GM18951 (cell line): Measurements from ENCODE around the gene BRAT1.

Experiments used
- POLR2A ChIP-seq: IDR thresholded peaks from 4 replicates; pipeline ENCODE4 v1.6.1; 2011; ENCODE audit warnings: mild to moderate bottlenecking; ENCODE audit not compliant: insufficient read length, insufficient read depth; ENCODE audit errors: extremely low read depth
- in situ Hi-C: fragments of 300-500 bp; cut with MboI; formaldehyde crosslinking; loops from one replicate; pipeline ENCODE4 v1.12.0; 2022; ENCODE audit warnings: low sequenced_read_pairs, mixed read lengths, inconsistent platforms; ENCODE audit not compliant: unreplicated experiment

The BRAT1 gene

GRCh38 chr7:2496375-2496774 is 58.9 kb downstream of the BRAT1 start:
- in situ Hi-C loops, result no loop called here
- TF ChIP-seq POLR2A, result no peak

GRCh38 chr7:2495418-2496299 is 59.7 kb downstream of the BRAT1 start:
- TF ChIP-seq POLR2A, result no peak
- in situ Hi-C loops, result no loop called here

- in situ Hi-C loops, result no loop called here
- no peak for TF ChIP-seq POLR2A
Measured at GRCh38 chr7:2494191-2495130, 60.9 kb downstream of the BRAT1 start.

- in situ Hi-C loops, result no loop called here
- no peak for TF ChIP-seq POLR2A
Measured at GRCh38 chr7:2493205-2494164, 61.8 kb downstream of the BRAT1 start.

GRCh38 chr7:2492038-2492437 is 63.3 kb downstream of the BRAT1 start:
- in situ Hi-C loops, result no loop called here
- TF ChIP-seq POLR2A, result no peak

- in situ Hi-C loops, result no loop called here
- TF ChIP-seq POLR2A, result no peak
Measured at GRCh38 chr7:2490181-2490651, 65.1 kb downstream of the BRAT1 start.

- in situ Hi-C loops, result no loop called here
- TF ChIP-seq POLR2A, result no peak
Measured at GRCh38 chr7:2488681-2489080, 66.6 kb downstream of the BRAT1 start.

GRCh38 chr7:2488272-2488645 is 67.1 kb downstream of the BRAT1 start:
- in situ Hi-C loops, result no loop called here
- TF ChIP-seq POLR2A, result no peak
